Tibial nerve (tissue), 4 donors: ENCODE results near the gene STARD8.

ENCODE experiments used
- CTCF ChIP-seq, 5 experiments: fragments of 200-600 bp in 3 of 5; fragments of 450-650 bp in 2 of 5; sonication (generic) in 3 of 5; IDR thresholded peaks; one replicate each; pipeline ENCODE4 v1.5.1; 2016 to 2019; ENCODE audit warnings: antibody characterized with exemption in 5 of 5, mild to moderate bottlenecking in 3 of 5, moderate library complexity in 2 of 5
- EP300 ChIP-seq, 2 donors: sonication (generic); formaldehyde crosslinking; IDR thresholded peaks; one replicate each; pipeline ENCODE4 v1.6.1; 2017; ENCODE audit warnings: antibody characterized with exemption in 2 of 2, mild to moderate bottlenecking in 1 of 2
- POLR2A ChIP-seq, 2 donors: fragments of 450-650 bp; IDR thresholded peaks; one replicate each; pipeline ENCODE4 v1.6.1; 2017; ENCODE audit warnings: antibody characterized with exemption in 2 of 2, mild to moderate bottlenecking in 2 of 2, moderate library complexity in 2 of 2

DNA sequence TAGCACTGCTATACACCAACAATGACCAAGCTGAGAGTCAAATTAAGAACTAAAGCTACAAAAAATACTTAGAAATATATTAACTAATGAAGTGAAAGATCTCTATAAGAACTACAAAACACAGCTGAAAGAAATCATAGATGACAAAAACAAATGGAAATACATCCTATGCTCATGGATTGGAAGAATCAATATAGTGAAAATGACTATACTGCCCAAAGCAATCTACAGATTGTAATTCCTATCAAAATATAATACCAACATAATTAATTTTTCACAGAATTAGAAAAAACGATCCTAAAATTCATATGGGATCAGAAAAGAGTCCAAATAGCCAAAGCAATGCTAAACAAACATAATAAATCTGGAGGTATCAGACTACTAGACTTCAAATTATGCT lies 87.8 kb downstream of the STARD8 start:
- TF ChIP-seq CTCF (IDR thresholded peaks at IDR 0.05) (no peak), POLR2A (IDR thresholded peaks at IDR 0.05) (no peak), EP300 (IDR thresholded peaks at IDR 0.05) (no peak)
